NCI-H2227 (cell line): ENCODE measurements around the gene VAV3.

Experiments used
- DNase-seq: peaks from one replicate; lab custom pipeline; 2025; ENCODE audit not compliant: unreplicated experiment; lab: John Stamatoyannopoulos, UW

VAV3 gene

DNA sequence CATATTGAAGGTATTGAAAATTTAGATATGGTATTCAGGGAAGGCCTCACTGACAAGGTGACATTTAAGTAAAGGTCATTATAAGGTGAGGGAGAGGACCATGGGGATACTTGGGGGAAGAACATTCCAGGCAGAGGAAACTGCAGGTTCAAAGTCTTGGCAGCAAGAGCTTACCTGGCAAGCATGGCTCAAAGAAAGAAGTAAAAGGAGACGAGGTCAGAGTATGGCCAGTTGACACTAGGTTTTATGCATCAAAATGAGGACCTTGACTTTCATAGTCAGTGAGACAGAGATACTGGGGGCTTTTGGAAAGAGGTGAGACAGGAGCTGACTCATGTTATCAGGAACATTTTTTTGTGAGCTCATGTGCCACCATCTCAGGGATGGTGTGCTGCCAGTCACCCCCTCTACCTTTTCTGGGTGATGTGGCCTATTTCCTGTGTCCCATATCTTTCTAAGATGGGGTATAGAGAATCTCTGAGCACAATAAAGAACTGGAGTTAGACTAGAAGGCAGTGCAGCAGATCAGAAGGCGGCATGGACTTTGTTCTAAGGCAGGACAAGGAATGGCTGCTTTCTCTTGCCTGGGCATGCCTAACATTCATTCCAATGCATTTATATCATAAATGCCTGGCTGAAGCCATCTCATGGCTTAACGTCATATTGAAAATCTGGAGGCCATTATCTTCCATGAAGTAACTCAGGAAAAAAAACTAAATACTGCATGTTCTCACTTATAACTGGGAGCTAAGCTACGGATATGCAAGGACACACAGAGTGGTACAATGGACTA is 417.4 kb downstream of the VAV3 start:
- DNase-seq = no peak

DNA sequence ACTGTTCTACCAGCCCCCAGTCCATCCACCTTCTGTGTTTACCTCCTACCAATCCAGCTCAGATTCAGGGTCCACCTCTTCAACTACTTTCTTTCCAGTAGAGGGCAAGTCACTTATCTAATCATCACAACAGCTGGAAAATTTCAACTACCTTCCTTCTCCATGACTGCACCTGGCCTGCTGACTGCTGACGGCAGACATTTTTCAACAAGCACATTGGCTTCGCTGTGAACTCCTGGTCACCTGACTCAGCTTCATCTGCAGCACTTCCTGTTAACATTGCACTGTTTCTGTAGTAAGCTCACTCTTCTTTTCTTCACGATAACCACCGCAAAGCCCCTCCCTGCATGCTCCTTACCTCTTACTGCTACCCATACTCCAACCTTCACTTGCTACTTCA is 418.4 kb downstream of the VAV3 start:
- no peak for DNase-seq

DNA sequence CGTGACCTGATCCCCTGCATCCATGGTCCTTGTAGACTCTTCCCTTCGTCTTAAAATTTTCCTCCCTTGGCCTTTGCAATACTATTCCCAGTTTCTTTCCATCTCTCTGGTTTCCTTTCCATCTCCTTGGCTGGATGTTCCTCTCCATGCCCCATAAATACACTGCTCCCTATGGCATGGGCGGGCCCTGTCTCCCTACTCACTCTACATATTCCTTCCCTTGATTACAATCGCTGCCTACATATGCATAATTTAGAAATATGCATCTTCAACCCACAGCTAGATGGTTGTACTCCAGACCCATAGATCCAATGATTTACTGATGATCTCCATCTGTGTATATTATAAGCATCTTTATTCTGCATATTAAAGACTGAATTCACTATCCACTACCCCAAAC is 419.1 kb downstream of the VAV3 start:
- no peak for DNase-seq

DNA sequence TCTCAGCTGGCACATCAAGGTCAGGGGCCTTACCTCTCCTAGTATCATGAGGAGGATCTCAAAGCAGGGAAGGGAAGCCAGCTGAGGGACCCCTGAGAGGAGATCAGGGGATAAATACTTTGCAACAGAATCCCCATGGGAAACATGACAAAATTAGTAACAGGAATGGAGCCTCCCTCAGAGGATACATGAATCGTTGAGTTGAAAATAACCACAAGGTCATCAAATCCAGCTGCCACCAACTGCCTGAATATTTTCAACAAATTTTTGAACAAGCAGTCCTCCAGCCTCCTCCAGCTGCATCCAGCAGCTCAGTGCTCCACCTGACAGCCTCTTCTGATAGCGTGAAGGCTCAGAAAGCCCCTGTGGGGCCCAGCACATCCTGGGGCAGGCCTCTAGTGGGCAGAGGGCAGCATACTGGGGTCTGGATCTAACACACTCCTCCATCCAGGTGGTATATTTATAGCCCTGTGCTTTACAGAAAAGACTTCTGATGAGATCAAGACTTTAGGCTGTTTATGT is 419.9 kb downstream of the VAV3 start:
- no peak for DNase-seq

DNA sequence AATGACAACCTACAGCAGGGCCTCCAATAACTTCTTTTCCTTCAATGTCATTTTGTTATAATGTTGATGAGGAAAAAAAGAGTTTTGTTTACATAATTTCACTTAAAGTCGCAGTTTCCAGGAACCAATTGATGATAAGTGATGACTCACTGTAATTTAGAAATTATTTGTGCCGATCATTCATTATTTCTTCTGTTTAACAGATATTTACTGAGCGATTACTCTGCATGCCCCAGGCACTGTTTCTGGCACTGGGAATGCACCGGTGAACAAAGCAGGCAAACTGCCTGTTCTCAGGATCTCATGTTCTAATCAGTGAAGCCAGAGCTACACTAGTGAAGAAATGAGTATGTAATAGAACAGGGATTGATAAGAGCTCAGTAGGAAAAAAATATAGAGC is 420.7 kb downstream of the VAV3 start:
- no peak for DNase-seq

DNA sequence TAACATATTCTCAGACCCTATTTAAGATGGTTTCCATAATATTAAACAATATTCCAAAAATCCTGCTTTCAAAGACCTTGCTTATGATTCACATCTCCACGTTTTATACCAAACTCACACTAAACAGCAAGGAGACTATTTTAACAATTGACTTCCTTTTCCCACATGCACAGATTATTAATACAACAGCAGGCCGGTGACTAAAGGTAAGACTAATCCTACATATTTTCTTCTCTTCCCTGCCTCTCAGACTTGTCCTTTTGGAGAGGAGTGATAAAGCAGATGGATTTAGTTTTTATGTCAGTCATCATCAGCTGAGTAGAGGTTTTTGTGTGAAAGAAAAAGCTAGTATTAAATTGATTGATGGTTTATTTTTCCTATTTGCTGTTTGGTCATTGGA is 423.6 kb downstream of the VAV3 start:
- no peak for DNase-seq

DNA sequence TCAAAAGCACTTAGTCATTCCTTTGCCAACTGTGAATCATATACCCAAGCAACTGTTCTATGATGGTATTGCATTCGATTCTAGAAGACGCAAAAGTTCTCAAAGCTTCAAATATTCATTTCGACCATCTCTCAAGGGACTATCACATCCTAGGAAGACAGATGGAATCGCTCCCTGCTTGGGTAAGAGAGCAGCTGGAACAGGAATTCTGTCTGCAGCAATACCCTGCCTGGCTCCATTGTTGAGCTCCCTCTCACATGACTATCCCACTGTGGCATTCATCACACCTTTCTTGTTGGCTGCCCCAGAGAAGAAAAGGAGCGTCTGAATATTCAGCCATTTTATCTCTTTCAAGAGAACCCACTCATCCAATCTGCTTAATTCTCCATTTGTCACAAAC is 426.5 kb downstream of the VAV3 start:
- DNase-seq = no peak

DNA sequence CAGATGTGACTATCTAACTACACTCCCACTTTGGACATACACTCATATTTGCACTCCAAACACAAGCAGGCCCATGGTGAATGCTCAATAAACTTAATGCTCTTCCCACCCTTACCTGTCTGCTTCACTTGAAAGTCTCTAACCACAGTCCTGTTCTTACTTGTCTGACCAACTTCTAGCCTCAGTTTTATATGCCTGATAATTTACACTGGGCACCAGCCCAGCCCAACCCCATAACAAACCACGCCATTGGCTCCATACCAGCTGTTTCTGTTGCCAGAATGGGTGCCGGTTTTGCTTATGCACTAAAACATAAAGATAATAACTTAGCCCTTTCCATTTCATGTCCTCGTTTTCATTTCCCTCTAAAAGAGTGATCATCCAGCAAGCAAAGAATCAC is 428.7 kb downstream of the VAV3 start:
- no peak for DNase-seq

DNA sequence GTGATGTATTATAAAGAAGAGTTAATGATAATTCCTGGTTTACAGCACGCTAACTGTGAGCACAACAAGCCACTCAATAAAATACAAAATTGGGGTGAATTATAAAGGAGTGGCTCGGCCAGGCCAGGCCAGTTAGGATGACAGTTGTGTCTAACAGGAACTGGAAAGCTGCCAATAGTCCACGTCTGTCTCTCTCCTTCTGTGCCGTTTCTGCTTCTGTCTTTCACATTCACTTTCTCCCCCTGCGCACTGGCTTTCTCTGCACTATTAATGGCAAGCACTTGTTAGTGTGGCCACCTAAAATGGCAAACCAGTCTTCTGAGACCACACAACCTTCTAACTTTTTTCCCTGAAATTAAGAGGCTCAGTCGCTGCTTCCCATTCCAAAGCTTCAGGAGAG is 429.9 kb downstream of the VAV3 start:
- DNase-seq = peak; percentile 23

DNA sequence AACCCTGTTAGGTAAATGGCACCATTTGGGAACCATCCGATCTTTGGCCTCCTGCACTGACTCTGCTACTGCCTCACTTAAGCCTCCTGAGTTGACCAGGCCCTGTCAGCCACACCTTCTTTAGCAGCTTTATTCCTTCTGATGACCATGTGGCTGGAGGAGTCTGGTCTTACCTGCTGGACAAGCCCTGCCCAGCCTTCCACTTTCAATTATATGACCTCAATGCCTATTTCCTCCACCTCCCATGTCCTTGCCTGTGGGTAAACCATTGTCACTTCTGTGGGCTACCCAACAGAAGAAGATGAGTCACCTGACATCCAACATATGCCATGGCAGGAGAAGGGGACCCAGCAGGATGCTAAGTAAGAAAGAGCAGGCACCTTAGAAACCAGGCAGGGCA is 430.3 kb downstream of the VAV3 start:
- no peak for DNase-seq

DNA sequence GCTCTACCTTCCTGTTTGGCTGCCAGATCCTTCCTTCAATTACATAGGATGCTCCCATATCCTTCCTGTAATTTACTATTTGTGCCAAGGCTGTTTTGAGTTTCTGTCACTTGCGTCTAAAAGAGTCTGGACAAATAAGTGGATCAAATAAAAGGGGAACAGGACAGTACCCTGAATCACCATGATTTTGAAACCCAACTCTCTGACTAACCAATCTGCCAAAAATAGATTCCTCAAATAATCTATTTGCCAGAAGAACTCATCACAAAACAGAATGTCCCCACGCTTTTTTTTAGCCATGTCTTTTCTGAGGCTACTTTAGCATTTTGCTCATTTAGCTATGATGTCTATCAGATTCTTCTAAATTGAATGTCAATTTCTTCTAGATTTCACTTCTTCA is 431.5 kb downstream of the VAV3 start:
- DNase-seq = no peak

DNA sequence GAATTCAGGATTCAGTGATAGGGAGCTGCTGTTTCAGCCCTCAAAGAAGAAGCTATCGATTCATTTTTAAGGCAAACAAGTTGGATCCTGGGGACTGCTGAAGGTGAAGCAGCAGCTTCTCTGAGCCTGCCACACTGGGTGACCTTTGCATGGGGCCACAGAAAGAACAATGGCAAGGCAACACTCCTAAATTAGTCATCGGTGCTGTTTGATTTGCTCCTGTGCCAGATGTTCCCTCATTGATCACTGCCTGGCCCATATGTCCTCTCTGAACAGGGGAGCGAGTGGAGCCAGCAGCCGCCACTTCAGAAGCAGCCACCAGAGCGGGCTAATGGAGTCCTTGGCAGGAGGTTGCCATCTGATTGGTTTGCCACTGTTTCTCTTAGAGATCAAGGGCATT is 432.7 kb downstream of the VAV3 start:
- DNase-seq = no peak

DNA sequence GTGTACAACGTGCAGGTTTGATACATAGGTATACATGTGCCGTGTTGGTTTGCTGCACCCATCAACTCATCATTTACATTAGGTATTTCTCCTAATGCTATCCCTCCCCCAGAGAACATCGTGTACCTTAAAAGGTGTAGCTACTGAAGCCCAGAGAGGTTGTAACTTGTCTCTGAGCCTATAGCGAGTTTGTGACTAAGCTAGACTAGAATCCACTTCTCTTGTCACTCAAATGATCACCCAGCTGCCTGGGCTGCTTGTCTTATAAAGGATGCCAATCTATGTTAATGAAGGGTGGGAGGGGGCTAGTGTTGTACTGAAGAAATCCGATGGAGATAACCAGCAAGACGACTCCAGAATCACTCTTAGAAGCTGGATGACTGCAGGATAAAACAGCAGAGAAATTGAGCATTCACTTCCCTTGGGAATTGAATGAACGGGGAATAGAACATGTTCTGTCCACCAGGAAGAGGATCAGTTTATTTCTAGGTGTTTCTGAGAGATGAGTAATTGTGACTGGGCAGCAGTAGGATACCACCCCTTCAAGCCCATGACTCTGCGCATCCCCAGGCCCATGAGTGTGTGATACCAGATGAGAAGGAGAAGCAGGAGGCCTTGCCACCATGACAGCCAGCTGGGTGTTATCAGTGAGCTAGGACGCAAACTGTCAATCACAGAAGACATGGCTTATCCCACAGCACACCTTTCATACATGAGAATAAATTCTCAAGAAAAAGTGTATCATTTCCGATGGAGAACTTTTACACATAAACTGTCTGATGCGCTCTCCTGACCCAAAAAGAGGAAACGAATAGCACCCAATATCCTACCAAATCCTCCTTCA is 433.7 kb downstream of the VAV3 start:
- no peak for DNase-seq

DNA sequence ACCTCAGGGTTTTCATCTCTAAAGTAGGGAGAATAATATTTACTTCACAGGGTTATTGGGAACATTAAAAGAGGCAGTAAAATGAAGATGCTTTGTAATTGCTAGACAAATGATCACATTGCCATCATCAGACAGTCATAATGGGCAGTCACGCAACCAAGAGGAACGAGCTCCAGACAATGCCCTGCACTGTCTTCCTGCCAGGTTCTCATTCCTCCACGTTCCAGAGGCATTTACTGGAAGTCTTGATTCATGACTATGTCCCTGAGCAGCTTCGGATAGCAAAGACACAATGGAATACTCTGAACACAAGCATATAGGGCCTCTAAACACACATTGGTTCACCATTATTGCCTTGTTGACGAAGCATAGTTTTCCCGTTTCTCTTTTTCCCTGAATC is 434.4 kb downstream of the VAV3 start:
- DNase-seq = no peak

DNA sequence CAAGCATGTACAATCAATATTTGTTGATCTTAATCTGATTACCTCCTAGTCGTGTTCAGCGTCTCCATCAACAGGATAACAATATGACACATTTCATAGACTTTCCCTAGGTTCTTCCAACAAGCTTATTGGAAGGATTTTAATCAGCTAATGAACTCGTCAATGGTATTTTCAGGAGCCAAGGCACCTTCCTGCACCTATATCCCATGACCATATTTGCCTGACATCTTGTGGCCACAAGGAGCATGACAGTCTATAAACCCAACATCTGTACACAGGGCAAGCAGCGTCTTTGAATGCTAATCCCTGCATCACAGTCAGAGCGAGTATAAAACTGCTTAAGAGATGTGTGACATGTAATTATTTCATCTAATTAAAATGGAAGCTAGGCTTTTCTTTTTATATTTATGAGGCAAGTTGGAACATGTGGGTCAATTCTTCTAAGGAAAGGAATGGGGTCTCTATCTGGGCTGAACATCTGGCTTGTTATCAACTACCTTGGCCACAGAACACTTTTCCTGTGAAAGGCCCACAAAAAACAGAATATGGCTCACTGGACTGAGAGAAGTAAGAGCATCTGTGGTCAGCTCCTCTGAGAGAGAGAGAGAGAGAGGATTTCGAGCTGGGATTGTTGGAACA is 435.4 kb downstream of the VAV3 start:
- peak; percentile 55 for DNase-seq

DNA sequence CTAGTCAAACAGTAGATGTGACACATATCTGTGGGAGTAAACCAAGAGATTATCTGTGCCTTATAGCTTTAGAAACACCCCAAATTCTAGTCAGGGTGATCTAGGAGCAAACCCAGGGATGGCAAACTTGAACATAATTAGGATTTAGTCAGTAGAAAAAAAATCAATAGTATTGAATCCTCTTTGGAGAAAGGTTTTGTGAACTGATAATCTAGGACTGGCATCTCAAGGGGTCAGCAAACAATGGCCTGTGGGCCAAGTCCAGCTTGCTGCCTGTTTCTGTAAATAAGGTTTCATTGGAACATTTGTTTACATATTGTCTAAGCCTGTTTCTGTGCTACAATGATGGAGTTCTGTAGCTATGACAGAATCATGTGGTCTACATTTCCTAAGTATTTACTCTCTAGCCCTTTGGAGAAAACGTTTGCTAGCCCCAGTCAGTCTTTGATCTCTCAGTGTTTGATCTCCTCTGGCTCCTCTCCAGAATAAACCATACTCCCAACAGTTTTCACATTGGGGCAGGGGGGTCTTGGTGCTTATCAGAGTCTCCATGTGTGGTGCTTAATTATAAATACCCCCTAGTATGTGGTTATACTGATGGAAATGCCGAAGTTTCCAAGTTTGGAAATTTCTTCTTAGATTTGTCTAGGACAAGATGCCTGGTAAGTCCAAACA is 438.3 kb downstream of the VAV3 start:
- no peak for DNase-seq

DNA sequence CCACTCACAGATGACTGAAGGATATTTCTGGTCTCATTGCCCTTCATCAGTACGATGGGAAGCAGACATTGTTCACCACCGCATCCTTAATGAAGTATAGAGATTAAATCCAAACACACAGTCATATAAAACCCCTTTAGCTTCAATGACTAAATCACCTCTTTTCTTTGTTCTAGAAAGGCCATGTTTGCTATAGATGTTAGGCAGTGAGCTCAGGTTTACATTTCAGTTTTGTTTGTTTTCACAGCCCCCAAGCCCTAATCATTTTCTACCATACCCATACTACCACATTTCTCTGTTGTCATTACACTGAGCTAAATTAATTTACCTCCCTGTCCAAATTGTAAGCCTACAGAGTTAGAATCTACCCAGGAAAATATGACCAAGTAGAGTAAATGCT is 439.0 kb downstream of the VAV3 start:
- DNase-seq = no peak

DNA sequence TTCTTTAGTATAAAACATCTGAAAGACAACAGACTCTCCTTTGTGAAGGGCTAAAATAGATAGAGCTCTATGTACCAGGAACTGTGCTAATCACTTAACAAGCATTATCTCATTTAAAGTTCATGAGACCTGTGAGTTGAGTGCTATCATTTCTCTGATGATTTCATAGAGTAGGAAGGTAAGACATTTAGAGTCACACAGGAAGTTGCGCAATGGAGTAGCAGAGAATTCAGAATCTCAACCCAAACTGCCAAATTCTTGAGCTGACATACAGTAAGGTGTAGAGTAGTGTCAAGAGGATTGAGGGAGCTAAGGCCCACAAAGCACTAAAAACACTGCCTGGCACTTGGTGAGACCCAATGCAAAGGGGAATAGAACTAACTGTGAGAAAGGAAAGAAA is 439.8 kb downstream of the VAV3 start:
- DNase-seq = no peak

DNA sequence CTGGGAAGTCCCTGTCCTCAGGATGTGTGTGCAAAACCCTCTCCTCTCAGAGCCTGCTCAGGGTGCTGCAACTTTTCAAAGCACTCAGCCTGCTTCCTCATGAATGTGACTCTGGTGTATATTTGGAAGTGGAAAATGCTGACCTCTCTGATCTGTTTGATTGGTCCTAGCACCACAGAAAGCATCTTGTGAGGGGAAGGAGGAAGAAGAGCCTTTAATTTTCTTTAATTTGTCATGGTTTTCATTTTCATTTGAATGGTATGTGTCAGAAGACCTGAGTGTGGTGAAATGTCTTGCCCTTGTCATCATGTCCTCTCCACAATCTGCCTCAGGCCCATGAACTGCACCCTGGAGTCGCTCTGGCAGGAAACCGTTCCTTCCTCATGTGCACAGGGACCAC is 440.7 kb downstream of the VAV3 start:
- DNase-seq = no peak

DNA sequence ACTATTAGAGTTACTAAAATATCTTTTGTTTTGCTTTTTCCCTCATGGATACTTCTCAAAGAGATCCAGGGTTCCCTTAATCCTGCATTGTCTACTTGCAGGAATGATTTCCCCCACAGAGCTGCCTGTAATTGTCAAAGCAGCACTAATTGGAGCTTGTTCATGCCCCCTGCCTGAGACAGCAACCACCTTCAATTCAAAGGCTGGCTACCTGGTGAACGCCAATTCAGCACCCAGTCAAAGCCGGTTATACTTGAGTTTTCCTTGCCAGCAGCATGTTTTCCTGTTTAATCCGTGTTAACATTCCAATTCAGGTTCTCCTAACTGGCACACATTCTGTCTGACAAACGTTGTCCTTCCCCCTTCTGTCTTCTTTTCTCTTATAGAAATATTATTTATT is 441.2 kb downstream of the VAV3 start:
- DNase-seq = no peak

DNA sequence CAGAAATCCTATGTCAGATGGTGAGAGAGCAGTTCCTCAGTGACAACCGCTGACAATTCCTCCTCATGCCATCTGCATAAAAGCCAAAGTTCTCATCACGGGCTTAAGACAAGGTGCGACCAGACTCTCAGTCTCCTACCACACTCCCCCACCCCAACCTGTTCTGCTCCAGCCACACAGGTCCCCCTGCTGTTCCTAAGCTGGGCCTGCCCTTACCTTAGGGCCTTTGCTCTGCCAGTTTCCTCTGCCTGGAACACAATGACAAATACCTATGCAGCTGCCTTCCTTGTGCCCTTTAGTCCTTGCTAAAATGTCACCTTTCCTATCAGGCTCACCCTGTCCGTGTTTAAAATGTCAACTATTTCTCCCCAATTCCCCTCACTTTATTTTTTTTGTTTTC is 441.9 kb downstream of the VAV3 start:
- no peak for DNase-seq
